ENCODE data around the gene PATZ1.
A peak's percentile ranks its signal among the peaks of the same experiment; 100 is the strongest.

The PATZ1 gene

DNA sequence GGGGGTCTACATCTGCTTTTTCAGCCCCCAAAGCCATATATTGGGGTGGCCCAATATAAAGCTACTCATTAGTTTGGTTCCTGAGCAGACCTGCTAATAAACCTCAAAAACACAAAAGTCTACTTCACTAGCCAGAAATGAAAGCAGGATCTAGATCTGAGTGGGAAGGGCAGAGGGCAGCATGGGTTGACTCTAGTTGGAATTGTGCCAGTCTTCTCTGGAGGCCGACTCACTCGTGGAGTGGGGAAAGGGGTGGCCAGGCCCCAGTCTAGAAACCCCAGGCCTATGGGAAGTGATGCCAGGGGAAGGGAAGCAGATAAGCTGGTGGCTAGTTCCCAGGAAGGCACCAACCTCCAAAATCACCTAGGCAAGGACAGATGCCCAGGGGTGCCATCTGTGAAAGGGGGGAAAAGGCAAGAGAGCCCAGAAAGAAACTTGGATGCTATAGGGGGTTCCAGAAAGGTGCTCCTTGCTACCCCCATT, 5.3 kb downstream of the PATZ1 start:
- H3K9me3 ChIP-seq (ENCODE audit: severe bottlenecking): no peaks in the 10 kb centered on the region
- no peak overlapping the region for H3K27ac ChIP-seq (ENCODE audit: poor library complexity, severe bottlenecking)
- no peak for ATAC-seq (ENCODE audit: low read depth)
- no peaks in the 10 kb centered on the region for H3K27me3 ChIP-seq (ENCODE audit: insufficient read depth, poor library complexity, severe bottlenecking)
- DNase-seq (ENCODE audit: low spot score): no peak
- H3K4me1 ChIP-seq (ENCODE audit: insufficient read depth, poor library complexity, severe bottlenecking): peaks cover 26% of the 10 kb centered on the region
- no peak overlapping the region for H3K4me3 ChIP-seq (ENCODE audit: severe bottlenecking)
- H3K36me3 ChIP-seq (ENCODE audit: low read depth): peaks cover 62% of the 10 kb centered on the region
- TF ChIP-seq, protein P1, sequence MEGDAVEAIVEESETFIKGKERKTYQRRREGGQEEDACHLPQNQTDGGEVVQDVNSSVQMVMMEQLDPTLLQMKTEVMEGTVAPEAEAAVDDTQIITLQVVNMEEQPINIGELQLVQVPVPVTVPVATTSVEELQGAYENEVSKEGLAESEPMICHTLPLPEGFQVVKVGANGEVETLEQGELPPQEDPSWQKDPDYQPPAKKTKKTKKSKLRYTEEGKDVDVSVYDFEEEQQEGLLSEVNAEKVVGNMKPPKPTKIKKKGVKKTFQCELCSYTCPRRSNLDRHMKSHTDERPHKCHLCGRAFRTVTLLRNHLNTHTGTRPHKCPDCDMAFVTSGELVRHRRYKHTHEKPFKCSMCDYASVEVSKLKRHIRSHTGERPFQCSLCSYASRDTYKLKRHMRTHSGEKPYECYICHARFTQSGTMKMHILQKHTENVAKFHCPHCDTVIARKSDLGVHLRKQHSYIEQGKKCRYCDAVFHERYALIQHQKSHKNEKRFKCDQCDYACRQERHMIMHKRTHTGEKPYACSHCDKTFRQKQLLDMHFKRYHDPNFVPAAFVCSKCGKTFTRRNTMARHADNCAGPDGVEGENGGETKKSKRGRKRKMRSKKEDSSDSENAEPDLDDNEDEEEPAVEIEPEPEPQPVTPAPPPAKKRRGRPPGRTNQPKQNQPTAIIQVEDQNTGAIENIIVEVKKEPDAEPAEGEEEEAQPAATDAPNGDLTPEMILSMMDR (IDR thresholded peaks at IDR 0.05; ENCODE audit: poor library complexity, severe bottlenecking): no peak

DNA sequence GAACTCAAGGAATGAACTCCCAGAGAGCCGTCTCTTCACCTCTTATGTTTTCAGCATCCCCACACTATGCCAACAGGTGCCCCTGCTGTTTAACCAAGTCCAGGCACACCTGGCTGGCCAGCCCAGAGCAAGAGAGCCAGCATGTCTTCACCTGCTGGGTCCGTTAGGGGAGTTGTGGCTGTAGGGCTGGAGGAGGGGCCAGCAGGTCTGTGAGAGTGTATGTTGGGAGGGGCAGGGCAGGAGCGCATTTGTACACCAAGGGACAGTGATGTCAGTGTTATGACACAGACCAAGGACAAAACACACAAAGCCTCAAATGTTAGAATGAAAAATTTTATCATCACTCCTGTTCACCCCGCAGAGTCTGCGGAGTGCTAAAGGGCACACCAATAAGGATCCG, 5.8 kb downstream of the PATZ1 start:
- H3K4me1 ChIP-seq (ENCODE audit: insufficient read depth, poor library complexity, severe bottlenecking): peaks cover 26% of the 10 kb centered on the region
- H3K27ac ChIP-seq (ENCODE audit: poor library complexity, severe bottlenecking): no peak overlapping the region
- ATAC-seq (ENCODE audit: low read depth) (no peak), DNase-seq (ENCODE audit: low spot score) (no peak)
- no peaks in the 10 kb centered on the region for H3K27me3 ChIP-seq (ENCODE audit: insufficient read depth, poor library complexity, severe bottlenecking)
- H3K36me3 ChIP-seq (ENCODE audit: low read depth): peaks cover 67% of the 10 kb centered on the region
- TF ChIP-seq, protein P1 (IDR thresholded peaks at IDR 0.05; ENCODE audit: poor library complexity, severe bottlenecking): no peak
- no peaks in the 10 kb centered on the region for H3K9me3 ChIP-seq (ENCODE audit: severe bottlenecking)
- H3K4me3 ChIP-seq (ENCODE audit: severe bottlenecking): no peak overlapping the region

GRCh38 chr22:31339148-31339832, 6.9 kb downstream of the PATZ1 start:
- Histone ChIP-seq H3K27ac (ENCODE audit: poor library complexity, severe bottlenecking) (no peak overlapping the region), H3K9me3 (ENCODE audit: severe bottlenecking) (no peaks in the 10 kb centered on the region), H3K4me1 (ENCODE audit: insufficient read depth, poor library complexity, severe bottlenecking) (peaks cover 19% of the 10 kb centered on the region), H3K27me3 (ENCODE audit: insufficient read depth, poor library complexity, severe bottlenecking) (no peaks in the 10 kb centered on the region), H3K36me3 (ENCODE audit: low read depth) (peaks cover 70% of the 10 kb centered on the region), H3K4me3 (ENCODE audit: severe bottlenecking) (no peak overlapping the region)
- DNase-seq (ENCODE audit: low spot score): no peak
- TF ChIP-seq, protein P1 (IDR thresholded peaks at IDR 0.05; ENCODE audit: poor library complexity, severe bottlenecking): no peak
- no peak for ATAC-seq (ENCODE audit: low read depth)

GRCh38 chr22:31337178-31337577, 9.0 kb downstream of the PATZ1 start:
- peak; percentile 85 for ATAC-seq (ENCODE audit: low read depth)
- Histone ChIP-seq H3K4me3 (ENCODE audit: severe bottlenecking) (no peak overlapping the region), H3K9me3 (ENCODE audit: severe bottlenecking) (no peaks in the 10 kb centered on the region), H3K27ac (ENCODE audit: poor library complexity, severe bottlenecking) (peak overlapping the region; percentile 20), H3K4me1 (ENCODE audit: insufficient read depth, poor library complexity, severe bottlenecking) (peaks cover 8% of the 10 kb centered on the region), H3K27me3 (ENCODE audit: insufficient read depth, poor library complexity, severe bottlenecking) (no peaks in the 10 kb centered on the region), H3K36me3 (ENCODE audit: low read depth) (peaks cover 66% of the 10 kb centered on the region)
- TF ChIP-seq, protein P1 (IDR thresholded peaks at IDR 0.05; ENCODE audit: poor library complexity, severe bottlenecking): no peak
- peak; percentile 80 for DNase-seq (ENCODE audit: low spot score)

DNA sequence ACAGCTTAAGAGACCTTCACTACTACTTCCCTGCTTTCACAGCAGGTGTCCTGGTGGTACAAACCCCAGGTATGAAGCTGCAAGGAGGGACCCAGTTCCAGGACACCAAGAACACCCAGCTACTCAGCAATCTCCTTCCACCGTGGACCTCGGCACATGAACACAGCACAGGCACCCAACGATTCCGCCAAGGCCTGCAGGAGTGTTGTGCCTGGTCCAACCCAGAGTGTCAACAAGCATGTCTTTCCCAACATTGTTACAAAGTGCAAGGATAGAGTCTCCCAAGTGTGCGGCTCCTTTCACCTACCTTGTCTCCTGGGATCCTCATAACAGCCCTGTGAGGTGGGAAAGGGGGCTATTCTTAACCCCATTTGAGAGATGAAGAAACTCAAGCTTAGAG, 11.8 kb downstream of the PATZ1 start:
- DNase-seq (ENCODE audit: low spot score): no peak
- Histone ChIP-seq H3K4me3 (ENCODE audit: severe bottlenecking) (no peak overlapping the region), H3K4me1 (ENCODE audit: insufficient read depth, poor library complexity, severe bottlenecking) (peaks cover 12% of the 10 kb centered on the region), H3K9me3 (ENCODE audit: severe bottlenecking) (no peaks in the 10 kb centered on the region), H3K36me3 (ENCODE audit: low read depth) (peaks cover 65% of the 10 kb centered on the region), H3K27me3 (ENCODE audit: insufficient read depth, poor library complexity, severe bottlenecking) (no peaks in the 10 kb centered on the region), H3K27ac (ENCODE audit: poor library complexity, severe bottlenecking) (no peak overlapping the region)
- TF ChIP-seq, protein P1 (IDR thresholded peaks at IDR 0.05; ENCODE audit: poor library complexity, severe bottlenecking): no peak
- no peak for ATAC-seq (ENCODE audit: low read depth)
